Measurements from ENCODE around the gene ARHGDIA. TPM values are rescaled to one million over a fixed set of nuclear protein-coding genes. Genes with fewer than 3 reads are reported as not detected.

ARHGDIA gene
- total RNA-seq, 4 donors from 2014 or later = 157 to 202 (median 180) TPM

- Histone ChIP-seq H3K36me3 (peaks cover 13% of the 10 kb centered on the region), H3K27me3 (no peaks in the 10 kb centered on the region), H3K27ac (peak overlapping the region; percentile 81), H3K4me1 (peaks cover 34% of the 10 kb centered on the region), H3K9me3 (no peaks in the 10 kb centered on the region), H3K4me3 (no peak overlapping the region)
- DNase-seq (ENCODE audit: low spot score in 2 of 2) = peak in 1 of 2 donors; percentile 85
- WGBS = 16% methylated on average over 8 of the region's 20 CpGs
- TF ChIP-seq POLR2AphosphoS5 (IDR thresholded peaks at IDR 0.05) = no peak
- TF ChIP-seq CTCF (IDR thresholded peaks at IDR 0.05) = peak; percentile 29 to 60
- TF ChIP-seq POLR2A (IDR thresholded peaks at IDR 0.05) = no peak
- no peak for TF ChIP-seq EP300 (IDR thresholded peaks at IDR 0.05)
Measured at GRCh38 chr17:81821603-81822311, 49.4 kb downstream of the ARHGDIA start.

- H3K9me3 ChIP-seq = no peaks in the 10 kb centered on the region
- H3K27ac ChIP-seq = peak overlapping the region; percentile 81
- H3K27me3 ChIP-seq = no peaks in the 10 kb centered on the region
- WGBS = 78% methylated on average over 6 of the region's 8 CpGs
- no peak for DNase-seq (ENCODE audit: low spot score in 2 of 2)
- H3K4me1 ChIP-seq = peaks cover 36% of the 10 kb centered on the region
- no peak overlapping the region for H3K4me3 ChIP-seq
- peaks cover 13% of the 10 kb centered on the region for H3K36me3 ChIP-seq
- TF ChIP-seq POLR2AphosphoS5 (IDR thresholded peaks at IDR 0.05) (no peak), CTCF (IDR thresholded peaks at IDR 0.05) (no peak), POLR2A (IDR thresholded peaks at IDR 0.05) (no peak), EP300 (IDR thresholded peaks at IDR 0.05) (no peak)
Measured at GRCh38 chr17:81821147-81821546, 50.0 kb downstream of the ARHGDIA start.

GRCh38 chr17:81819708-81820107, 51.4 kb downstream of the ARHGDIA start:
- H3K27me3 ChIP-seq = no peaks in the 10 kb centered on the region
- TF ChIP-seq POLR2AphosphoS5 (IDR thresholded peaks at IDR 0.05) = no peak
- no peak for TF ChIP-seq EP300 (IDR thresholded peaks at IDR 0.05)
- TF ChIP-seq POLR2A (IDR thresholded peaks at IDR 0.05) = no peak
- TF ChIP-seq CTCF (IDR thresholded peaks at IDR 0.05) = no peak
- peaks cover 13% of the 10 kb centered on the region for H3K36me3 ChIP-seq
- 45% methylated on average over 5 of the region's 13 CpGs for WGBS
- H3K4me3 ChIP-seq = no peak overlapping the region
- H3K27ac ChIP-seq = no peak overlapping the region
- H3K4me1 ChIP-seq = peaks cover 41% of the 10 kb centered on the region
- H3K9me3 ChIP-seq = no peaks in the 10 kb centered on the region
- DNase-seq (ENCODE audit: low spot score in 2 of 2) = no peak

GRCh38 chr17:81817758-81818147, 53.4 kb downstream of the ARHGDIA start:
- Histone ChIP-seq H3K27me3 (peaks cover 8% of the 10 kb centered on the region), H3K27ac (no peak overlapping the region), H3K4me1 (peaks cover 25% of the 10 kb centered on the region), H3K4me3 (no peak overlapping the region), H3K9me3 (no peaks in the 10 kb centered on the region), H3K36me3 (no peaks in the 10 kb centered on the region)
- 58% methylated on average over 6 of the region's 7 CpGs for WGBS
- DNase-seq (ENCODE audit: low spot score in 2 of 2) = no peak
- TF ChIP-seq POLR2AphosphoS5 (IDR thresholded peaks at IDR 0.05) = no peak
- TF ChIP-seq EP300 (IDR thresholded peaks at IDR 0.05) = no peak
- no peak for TF ChIP-seq CTCF (IDR thresholded peaks at IDR 0.05)
- no peak for TF ChIP-seq POLR2A (IDR thresholded peaks at IDR 0.05)

Other genes with a start within 250 kb of the ARHGDIA start
- 100 to 1,000 TPM in 1 of 4 donors, 10 to 100 TPM in 3; 77.1 to 115 (median 91.7) TPM for gene NPLOC4, start 234.2 kb downstream of the ARHGDIA start, total RNA-seq
- gene TSPAN10, start 234.1 kb downstream of the ARHGDIA start, total RNA-seq = 1 to 10 TPM in 3 of 4 donors, under 1 TPM in 1; 0.99 to 9.2 (median 2.5) TPM
- under 1 TPM in 1 of 4 donors, not detected in 3; 0.53 TPM for gene PDE6G, start 214.8 kb downstream of the ARHGDIA start, total RNA-seq
- gene OXLD1, start 204.7 kb downstream of the ARHGDIA start, total RNA-seq = 10 to 100 TPM; 39.6 to 68.1 (median 47.6) TPM
- gene CCDC137, start 204.6 kb downstream of the ARHGDIA start, total RNA-seq = 10 to 100 TPM; 14.9 to 29.8 (median 24.5) TPM
- gene ARL16, start 187.5 kb downstream of the ARHGDIA start, total RNA-seq = 10 to 100 TPM; 20.2 to 39.4 (median 36.2) TPM
- gene HGS, start 187.3 kb downstream of the ARHGDIA start, total RNA-seq = 100 to 1,000 TPM in 3 of 4 donors, 10 to 100 TPM in 1; 91.0 to 181 (median 107) TPM
- 10 to 100 TPM; 27.6 to 65.7 (median 52.1) TPM for gene MRPL12, start 168.0 kb downstream of the ARHGDIA start, total RNA-seq
- 10 to 100 TPM; 14.1 to 32.0 (median 16.9) TPM for gene SLC25A10, start 159.1 kb downstream of the ARHGDIA start, total RNA-seq
- 1 to 10 TPM in 2 of 4 donors, under 1 TPM in 2; 0.52 to 3.8 (median 1.3) TPM for gene GCGR, start 67.2 kb downstream of the ARHGDIA start, total RNA-seq
- gene MCRIP1, start 38.0 kb downstream of the ARHGDIA start, total RNA-seq = 10 to 100 TPM; 20.3 to 29.3 (median 27.4) TPM
- gene PPP1R27, start 36.3 kb downstream of the ARHGDIA start, total RNA-seq = 1 to 10 TPM in 1 of 4 donors, not detected in 3; 1.3 TPM
- 1,000 to 10,000 TPM in 1 of 4 donors, 100 to 1,000 TPM in 3; 521 to 1,041 (median 898) TPM for gene P4HB, start 10.8 kb downstream of the ARHGDIA start, total RNA-seq
- 100 to 1,000 TPM in 2 of 4 donors, 10 to 100 TPM in 2; 43.0 to 110 (median 96.3) TPM for gene ALYREF, start 20.2 kb upstream of the ARHGDIA start, total RNA-seq
- 100 to 1,000 TPM in 3 of 4 donors, 10 to 100 TPM in 1; 73.7 to 135 (median 121) TPM for gene ANAPC11, start 20.4 kb upstream of the ARHGDIA start, total RNA-seq
- gene NPB, start 30.9 kb upstream of the ARHGDIA start, total RNA-seq = under 1 TPM in 1 of 4 donors, not detected in 3; 0.40 TPM
- gene PCYT2, start 40.1 kb upstream of the ARHGDIA start, total RNA-seq = 10 to 100 TPM; 23.7 to 34.2 (median 30.4) TPM
- 10 to 100 TPM; 30.7 to 52.4 (median 38.9) TPM for gene SIRT7, start 46.8 kb upstream of the ARHGDIA start, total RNA-seq
- gene MAFG, start 56.4 kb upstream of the ARHGDIA start, total RNA-seq = 10 to 100 TPM; 17.1 to 21.1 (median 19.0) TPM
- 10 to 100 TPM in 1 of 4 donors, 1 to 10 TPM in 3; 3.7 to 13.1 (median 9.0) TPM for gene PYCR1, start 66.0 kb upstream of the ARHGDIA start, total RNA-seq
- gene MYADML2, start 75.9 kb upstream of the ARHGDIA start, total RNA-seq = not detected
- 10 to 100 TPM in 1 of 4 donors, 1 to 10 TPM in 3; 1.1 to 11.5 (median 1.5) TPM for gene NOTUM, start 89.8 kb upstream of the ARHGDIA start, total RNA-seq
- gene ASPSCR1, start 106.3 kb upstream of the ARHGDIA start, total RNA-seq = 10 to 100 TPM; 17.9 to 25.6 (median 21.6) TPM
- 10 to 100 TPM; 75.8 to 81.6 (median 76.8) TPM for gene CENPX, start 151.5 kb upstream of the ARHGDIA start, total RNA-seq
- gene LRRC45, start 152.0 kb upstream of the ARHGDIA start, total RNA-seq = 10 to 100 TPM; 14.1 to 18.7 (median 15.4) TPM
- gene RAC3, start 160.3 kb upstream of the ARHGDIA start, total RNA-seq = 10 to 100 TPM; 13.7 to 34.1 (median 14.8) TPM
- gene DCXR, start 166.4 kb upstream of the ARHGDIA start, total RNA-seq = 100 to 1,000 TPM; 160 to 267 (median 222) TPM
- gene RFNG, start 180.5 kb upstream of the ARHGDIA start, total RNA-seq = 10 to 100 TPM; 46.0 to 61.0 (median 50.8) TPM
- gene GPS1, start 180.6 kb upstream of the ARHGDIA start, total RNA-seq = 100 to 1,000 TPM in 2 of 4 donors, 10 to 100 TPM in 2; 72.4 to 113 (median 100) TPM
- gene DUS1L, start 194.5 kb upstream of the ARHGDIA start, total RNA-seq = 100 to 1,000 TPM in 3 of 4 donors, 10 to 100 TPM in 1; 79.3 to 176 (median 108) TPM
- gene FASN, start 226.9 kb upstream of the ARHGDIA start, total RNA-seq = 100 to 1,000 TPM; 278 to 464 (median 359) TPM